Astrocyte of the spinal cord (primary cell): ENCODE data around the gene POLR3F.

ENCODE experiments used
- DNase-seq: peaks from one replicate; pipeline ENCODE4 v3.0.0; 2011; ENCODE audit warnings: low read depth, low spot score
- H3K4me3 ChIP-seq: 2 replicates; pipeline ENCODE4 v1.5.1; 2011; ENCODE audit warnings: low read depth, mild to moderate bottlenecking, low read length, moderate library complexity
- CTCF ChIP-seq: IDR thresholded peaks from 2 replicates; pipeline ENCODE4 v1.5.1; 2012; ENCODE audit warnings: low read depth, mild to moderate bottlenecking, low read length, inconsistent platforms
- in situ Hi-C: cut with HindIII; loops from 2 replicates; pipeline ENCODE4 v1.10.0; 2017; ENCODE audit warnings: low sequenced_read_pairs

POLR3F gene

GRCh38 chr20:18532626-18533025, 65.4 kb downstream of the POLR3F start:
- DNase-seq: no peak
- H3K4me3 ChIP-seq: no peak overlapping the region
- in situ Hi-C loops: no loop called here
- TF ChIP-seq CTCF: no peak

GRCh38 chr20:18533491-18533890, 66.3 kb downstream of the POLR3F start:
- in situ Hi-C loops: no loop called here
- peak; percentile 19 for DNase-seq
- TF ChIP-seq CTCF: no peak
- H3K4me3 ChIP-seq: no peak overlapping the region

GRCh38 chr20:18533978-18534644, 66.9 kb downstream of the POLR3F start:
- no peak overlapping the region for H3K4me3 ChIP-seq
- in situ Hi-C loops: no loop called here
- no peak for DNase-seq
- no peak for TF ChIP-seq CTCF
